Right renal cortex interstitium (tissue), 3 donors: ENCODE measurements around the gene CPED1. TPM values are rescaled to one million over a fixed set of nuclear protein-coding genes. Genes with fewer than 3 reads are reported as not detected.
"Not testable (repeated sequence)": the region's sequence is repeated elsewhere in the genome, so short reads cannot be mapped to it uniquely, and the experiment has no call there.

Experiments used
- DNase-seq, 3 donors: peaks; one replicate each; pipeline ENCODE4 v3.0.0-alpha.2; 2013; ENCODE audit warnings: low read depth in 3 of 3, low spot score in 2 of 3
- polyA plus RNA-seq, 3 donors: library from polyadenylated mRNA; unstranded; fragments of 120-200 nt; gene quantifications; one replicate each; pipeline ENCODE4 v1.2.1, GENCODE V29; 2013; ENCODE audit not compliant: insufficient read length in 3 of 3

Gene CPED1
- polyA plus RNA-seq, 3 donors: 36.9 to 43.0 (median 42.1) TPM

GRCh38 chr7:121167971-121168370 lies 179.5 kb downstream of the CPED1 start:
- no peak for DNase-seq

- DNase-seq: no peak
Measured at GRCh38 chr7:121169469-121169868, 181.0 kb downstream of the CPED1 start.

GRCh38 chr7:121172484-121172883 lies 184.0 kb downstream of the CPED1 start:
- DNase-seq: no peak

GRCh38 chr7:121175826-121176225 lies 187.3 kb downstream of the CPED1 start:
- DNase-seq: peak in 1 of 3 donors; percentile 19

GRCh38 chr7:121178452-121178851 lies 189.9 kb downstream of the CPED1 start:
- DNase-seq: no peak

GRCh38 chr7:121178869-121179497 lies 190.5 kb downstream of the CPED1 start:
- DNase-seq: no peak

GRCh38 chr7:121180436-121181063 lies 192.0 kb downstream of the CPED1 start:
- DNase-seq: no peak

GRCh38 chr7:121181357-121181756 lies 192.8 kb downstream of the CPED1 start:
- no peak for DNase-seq

- no peak for DNase-seq
Measured at GRCh38 chr7:121182281-121182680, 193.8 kb downstream of the CPED1 start.

- DNase-seq: no peak
Measured at GRCh38 chr7:121182902-121183301, 194.4 kb downstream of the CPED1 start.

- DNase-seq: not testable (repeated sequence)
Measured at GRCh38 chr7:121183883-121184282, 195.4 kb downstream of the CPED1 start.

GRCh38 chr7:121186746-121187145 lies 198.2 kb downstream of the CPED1 start:
- DNase-seq: no peak

GRCh38 chr7:121187222-121187621 lies 198.7 kb downstream of the CPED1 start:
- DNase-seq: no peak

- no peak for DNase-seq
Measured at GRCh38 chr7:121187676-121188075, 199.2 kb downstream of the CPED1 start.

GRCh38 chr7:121192834-121193233 lies 204.3 kb downstream of the CPED1 start:
- DNase-seq: no peak

GRCh38 chr7:121195010-121195409 lies 206.5 kb downstream of the CPED1 start:
- DNase-seq: no peak

- DNase-seq: peak in 2 of 3 donors; percentile 7 to 21
Measured at GRCh38 chr7:121195874-121196273, 207.4 kb downstream of the CPED1 start.

- peak in 1 of 3 donors; percentile 7 for DNase-seq
Measured at GRCh38 chr7:121196286-121196685, 207.8 kb downstream of the CPED1 start.

- no peak for DNase-seq
Measured at GRCh38 chr7:121197455-121197854, 208.9 kb downstream of the CPED1 start.

- no peak for DNase-seq
Measured at GRCh38 chr7:121198502-121198901, 210.0 kb downstream of the CPED1 start.

GRCh38 chr7:121202125-121202524 lies 213.6 kb downstream of the CPED1 start:
- no peak for DNase-seq

- no peak for DNase-seq
Measured at GRCh38 chr7:121202834-121203233, 214.3 kb downstream of the CPED1 start.
